OCI-LY7 (cell line): Measurements from ENCODE around the gene PYCARD. TPM values are rescaled to one million over a fixed set of nuclear protein-coding genes. Genes with fewer than 3 reads are reported as not detected.

Experiments
- BruUV-seq: library from RNA; stranded (reverse); fragments of 400-500 nt; replicated peaks from 2 replicates; lab custom pipeline; 2021; lab: Mats Ljungman, UMichigan
- CTCF ChIA-PET: fragments of 300-600 bp; sonication (Branson Sonifier 250); formaldehyde crosslinking; loops from one replicate; lab custom pipeline; 2022; ENCODE audit warnings: antibody characterized with exemption; ENCODE audit not compliant: unreplicated experiment; lab: Charles Lee
- POLR2A ChIA-PET: fragments of 300-600 bp; sonication (Branson Sonifier 250); formaldehyde crosslinking; loops from one replicate; lab custom pipeline; 2022; ENCODE audit warnings: antibody characterized with exemption; lab: Charles Lee
- DNase-seq: peaks from one replicate; pipeline ENCODE4 v3.0.0-alpha.2; 2015; ENCODE audit warnings: low spot score
- H2AFZ ChIP-seq: fragments of 200-600 bp; sonication (generic), shearing (Covaris generic); 2 replicates; pipeline ENCODE4 v1.6.1; 2014; ENCODE audit warnings: mild to moderate bottlenecking, antibody characterized with exemption, low read length, moderate library complexity
- H3K27ac ChIP-seq: fragments of 200-600 bp; sonication (generic); 2 replicates; pipeline ENCODE4 v1.5.1; 2014; ENCODE audit warnings: mixed run types, low read depth, mild to moderate bottlenecking, moderate library complexity, low read length, inconsistent platforms; ENCODE audit not compliant: poor library complexity, severe bottlenecking
- H3K36me3 ChIP-seq: fragments of 200-600 bp; sonication (generic); 2 replicates; pipeline ENCODE4 v1.6.1; 2014; ENCODE audit warnings: mild to moderate bottlenecking, antibody characterized with exemption, low read length, moderate library complexity, mixed read lengths; ENCODE audit not compliant: insufficient read depth
- H3K4me1 ChIP-seq: fragments of 200-600 bp; sonication (generic); 2 replicates; pipeline ENCODE4 v1.5.1; 2014; ENCODE audit warnings: mild to moderate bottlenecking, low read length; ENCODE audit not compliant: insufficient read depth, poor library complexity, severe bottlenecking
- H3K4me2 ChIP-seq: fragments of 200-600 bp; sonication (generic); 2 replicates; pipeline ENCODE4 v1.6.1; 2014; ENCODE audit warnings: mild to moderate bottlenecking, low read length
- H3K4me3 ChIP-seq: fragments of 200-600 bp; sonication (generic); 2 replicates; pipeline ENCODE4 v1.5.1; 2014; ENCODE audit warnings: mild to moderate bottlenecking, low read depth, low read length; ENCODE audit not compliant: poor library complexity, severe bottlenecking
- H3K79me2 ChIP-seq: fragments of 200-600 bp; sonication (generic); 2 replicates; pipeline ENCODE4 v1.6.1; 2016; ENCODE audit warnings: low read depth, mild to moderate bottlenecking, low read length, moderate library complexity, mixed read lengths; ENCODE audit not compliant: insufficient read depth
- H3K9me2 ChIP-seq: fragments of 200-600 bp; sonication (generic); 2 replicates; pipeline ENCODE4 v1.6.1; 2016; ENCODE audit warnings: mild to moderate bottlenecking, low read length, mixed read lengths; ENCODE audit not compliant: insufficient read depth
- H3K9me3 ChIP-seq: fragments of 200-600 bp; sonication (generic); 2 replicates; pipeline ENCODE4 v1.6.1; 2014; ENCODE audit warnings: mild to moderate bottlenecking, mixed run types, low read length, mixed read lengths
- H4K20me1 ChIP-seq: fragments of 200-600 bp; sonication (generic); 2 replicates; pipeline ENCODE4 v1.6.1; 2014; ENCODE audit warnings: mild to moderate bottlenecking, antibody characterized with exemption, low read length, moderate library complexity, mixed read lengths; ENCODE audit not compliant: insufficient read depth
- CTCF ChIP-seq: fragments of 200-600 bp; sonication (generic); conservative IDR thresholded peaks from 2 replicates; pipeline ENCODE4 v1.5.1; 2014; ENCODE audit warnings: mild to moderate bottlenecking, antibody characterized with exemption, low read length, moderate library complexity, mixed read lengths
- EZH2phosphoT487 ChIP-seq: fragments of 200-600 bp; sonication (generic); IDR thresholded peaks from 2 replicates; pipeline ENCODE4 v1.6.1; 2018; ENCODE audit warnings: low read depth, borderline replicate concordance, mild to moderate bottlenecking, mixed run types, antibody characterized with exemption, low read length, moderate library complexity, mixed read lengths
- intact Hi-C: fragments of 100-400 bp; cut with micrococcal nuclease; formaldehyde crosslinking; loops from one replicate; pipeline ENCODE4 v1.10.0; 2022; ENCODE audit not compliant: unreplicated experiment
- total RNA-seq, 2 experiments: library from RNA; depleted of rRNA in 1 of 2; stranded (reverse); fragments of >200 nt in 1 of 2; shearing (Covaris generic) in 1 of 2; gene quantifications; 2 replicates each; pipeline ENCODE4 v1.2.3, GENCODE V29; 2014 to 2022

The PYCARD gene
- total RNA-seq, 2 experiments from 2014 or later, result 5.5 to 14.8 TPM

- CTCF ChIA-PET, result no interaction called here
- H3K9me3 ChIP-seq, result no peaks in the 10 kb centered on the region
- intact Hi-C loops, result no loop called here
- peaks cover 63% of the 10 kb centered on the region for H3K79me2 ChIP-seq
- POLR2A ChIA-PET, result interaction anchor here (1.1 to 1.2 kb wide), 2 partner anchors 13 kb away, joined by 3 to 4 read pairs; no protein-coding TSS in a partner anchor
- no peak overlapping the region for H3K4me3 ChIP-seq
- no peak overlapping the region for H2AFZ ChIP-seq
- H3K27ac ChIP-seq, result no peak overlapping the region
- DNase-seq, result no peak
- peaks cover 58% of the 10 kb centered on the region for H4K20me1 ChIP-seq
- no TSS peak for BruUV-seq
- no peaks in the 10 kb centered on the region for H3K9me2 ChIP-seq
- H3K4me1 ChIP-seq, result no peaks in the 10 kb centered on the region
- no peak overlapping the region for H3K4me2 ChIP-seq
- peaks cover 100% of the 10 kb centered on the region for H3K36me3 ChIP-seq
- TF ChIP-seq CTCF, result no peak
- no peak for TF ChIP-seq EZH2phosphoT487
Measured at GRCh38 chr16:31188450-31189411, 13.8 kb downstream of the PYCARD start.

- ChIA-PET POLR2A (interaction anchor here (1.1 kb wide), 1 partner anchor 14 kb away, joined by 4 read pairs; no protein-coding TSS in a partner anchor), CTCF (no interaction called here)
- no peaks in the 10 kb centered on the region for H3K9me3 ChIP-seq
- BruUV-seq, result no TSS peak
- no peak overlapping the region for H2AFZ ChIP-seq
- no peak for TF ChIP-seq CTCF
- no peak for TF ChIP-seq EZH2phosphoT487
- intact Hi-C loops, result no loop called here
- H3K9me2 ChIP-seq, result no peaks in the 10 kb centered on the region
- peaks cover 67% of the 10 kb centered on the region for H4K20me1 ChIP-seq
- no peak overlapping the region for H3K4me3 ChIP-seq
- no peak for DNase-seq
- H3K36me3 ChIP-seq, result peaks cover 100% of the 10 kb centered on the region
- H3K79me2 ChIP-seq, result peaks cover 73% of the 10 kb centered on the region
- no peak overlapping the region for H3K4me2 ChIP-seq
- no peak overlapping the region for H3K27ac ChIP-seq
- H3K4me1 ChIP-seq, result peaks cover 5% of the 10 kb centered on the region
Measured at GRCh38 chr16:31187808-31188189, 14.8 kb downstream of the PYCARD start.
